Nucleus accumbens (tissue), 56 donors: ENCODE measurements around the gene B3GAT3.

Experiments
- DNase-seq, 56 donors: peaks; one replicate each; lab custom pipeline; 2025; lab: John Stamatoyannopoulos, UW

B3GAT3 gene

GRCh38 chr11:62605902-62606301 lies 15.9 kb downstream of the B3GAT3 start:
- DNase-seq, result no peak

DNA sequence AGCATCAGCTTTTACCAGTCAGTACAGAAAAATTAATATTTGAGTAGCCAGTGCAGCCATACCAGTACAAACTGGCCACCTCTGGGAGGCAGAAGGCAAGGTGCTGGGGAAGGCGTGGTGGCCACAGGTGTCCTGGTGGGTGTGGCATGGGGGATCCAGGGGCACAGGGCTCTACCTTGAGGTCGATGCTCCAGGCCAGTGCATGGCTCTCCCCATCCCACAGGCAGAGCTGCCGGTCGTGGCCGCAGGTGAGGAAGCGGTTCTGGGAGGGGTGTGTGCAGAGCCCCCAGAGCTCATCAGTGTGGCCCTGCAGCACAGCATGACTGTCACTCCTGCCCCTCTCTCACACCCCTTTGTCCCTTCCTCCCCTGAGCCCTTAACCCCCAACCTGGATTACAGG lies 16.3 kb downstream of the B3GAT3 start:
- DNase-seq, result no peak

DNA sequence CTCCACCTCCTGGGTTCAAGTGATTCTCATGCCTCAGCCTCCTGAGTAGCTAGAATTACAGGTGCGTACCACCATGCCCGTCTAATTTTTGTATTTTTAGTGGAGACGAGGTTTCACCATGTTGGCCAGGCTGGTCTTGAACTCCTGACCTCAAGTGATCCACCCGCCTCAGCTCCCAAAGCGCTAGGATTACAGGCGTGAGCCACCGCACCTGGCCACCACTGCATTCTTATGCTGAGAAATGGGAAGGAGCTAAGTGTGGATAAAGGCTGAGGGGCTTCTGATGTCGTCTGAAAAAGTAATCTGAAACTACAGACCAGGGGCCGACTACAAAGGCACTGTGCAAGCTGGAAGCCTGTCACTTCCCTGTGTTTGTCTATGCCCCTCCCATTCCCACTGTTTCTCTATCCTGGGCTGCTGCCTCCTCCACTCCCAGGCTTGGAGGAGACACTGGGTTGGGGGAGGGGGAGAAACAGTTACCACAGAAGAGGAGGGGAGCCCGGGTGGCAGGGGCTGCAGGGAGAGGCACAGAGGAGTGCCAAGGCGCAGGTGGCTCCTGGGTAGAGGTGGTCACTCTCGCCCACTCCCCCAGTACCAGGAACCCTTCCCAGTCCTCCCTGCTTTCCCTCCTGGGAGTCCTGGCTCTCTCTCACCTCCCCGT lies 17.2 kb downstream of the B3GAT3 start:
- DNase-seq, result peak in 3 of 56 donors; percentile 2 to 23 (median 7)

DNA sequence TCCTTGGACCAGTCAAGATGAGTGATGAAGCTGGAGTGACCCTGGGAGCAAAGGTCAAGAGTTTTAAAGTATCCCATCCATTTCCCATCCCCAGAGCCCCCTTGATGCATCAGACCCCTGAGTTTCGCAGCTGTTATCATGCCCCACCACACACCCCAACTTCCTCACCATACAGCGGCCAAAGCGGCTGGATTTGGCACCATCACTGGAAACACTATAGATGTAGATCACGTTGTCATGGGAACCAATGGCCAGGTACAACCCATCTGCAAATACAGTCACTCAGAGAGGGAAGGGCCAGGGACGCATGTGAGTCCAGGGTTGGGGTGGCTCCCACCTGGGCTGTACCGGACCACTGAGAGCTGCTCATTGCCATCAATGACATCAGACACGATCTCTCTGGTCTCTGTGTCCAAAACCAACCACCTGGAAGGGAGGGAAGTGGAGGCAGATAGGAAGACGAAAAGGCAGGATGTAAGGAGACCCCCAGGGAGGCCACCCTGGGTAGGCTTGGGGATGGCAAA lies 17.9 kb downstream of the B3GAT3 start:
- DNase-seq, result no peak

DNA sequence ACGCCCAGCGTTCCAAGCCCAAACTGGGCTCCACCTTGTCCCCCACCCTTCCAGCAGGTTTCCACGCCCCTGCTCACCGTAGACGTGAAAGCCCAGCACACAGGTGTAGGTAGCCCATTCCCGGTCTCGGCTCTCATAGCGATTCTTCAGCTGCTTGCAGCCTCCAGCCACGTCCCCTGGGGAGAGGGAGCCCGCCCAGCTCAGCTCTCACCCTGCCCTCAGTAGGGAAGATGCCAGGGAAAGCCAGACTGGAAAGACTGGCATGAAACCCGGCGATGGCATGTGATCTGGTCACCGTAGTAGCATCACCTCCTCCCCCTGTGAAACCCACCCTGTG lies 18.7 kb downstream of the B3GAT3 start:
- DNase-seq, result no peak

DNA sequence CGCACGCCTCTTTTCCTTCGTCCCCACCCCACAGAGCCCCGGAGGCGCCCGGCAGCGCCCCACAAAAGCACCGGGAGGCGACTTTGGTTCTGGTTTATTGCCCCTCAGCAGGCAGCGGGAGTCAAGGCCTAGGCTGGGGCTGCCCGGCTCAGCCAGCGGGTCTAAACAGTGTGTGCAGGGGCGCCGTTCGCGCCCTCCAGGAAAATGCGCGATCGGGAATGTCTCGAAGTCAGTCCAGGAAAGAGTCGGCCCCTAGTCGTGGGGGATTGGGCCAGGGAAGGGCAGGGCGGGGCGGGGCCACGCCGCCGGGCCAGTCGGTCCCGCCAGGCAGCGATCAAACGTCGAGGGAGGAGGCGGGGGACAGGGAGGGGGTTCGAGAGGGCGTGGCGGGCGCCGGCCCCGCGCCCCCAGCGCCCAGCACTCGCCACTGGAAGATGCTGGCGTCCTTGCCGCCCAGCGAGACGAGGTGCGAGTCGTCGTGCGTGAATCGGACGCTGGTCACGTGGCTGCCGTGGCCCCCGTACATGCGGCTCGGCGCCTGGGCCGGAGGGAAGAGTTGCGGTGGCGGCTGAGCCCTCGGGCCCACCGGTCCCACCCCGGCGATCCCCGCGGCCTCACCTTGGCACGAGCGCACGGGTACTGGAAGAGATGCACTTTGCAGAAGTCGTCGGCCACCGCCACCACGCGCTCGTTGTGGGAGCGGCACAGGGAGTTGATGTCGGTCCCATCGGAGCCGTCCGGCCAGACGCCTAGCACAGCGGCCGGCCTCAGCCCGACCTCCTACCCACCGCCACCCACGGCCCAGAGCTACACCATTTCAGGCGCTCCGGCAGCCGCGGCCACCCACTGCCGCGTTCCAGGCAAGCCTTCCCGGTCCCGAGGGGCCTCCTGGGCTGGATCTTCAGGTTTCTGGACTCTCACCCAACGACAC lies 19.4 kb downstream of the B3GAT3 start:
- peak in 50 of 56 donors; percentile 14 to 88 (median 75) for DNase-seq

GRCh38 chr11:62601372-62602140 lies 20.2 kb downstream of the B3GAT3 start, which contains the start of gene MTA2:
MTA2 (minus strand) TSS chr11:62601865; CDS start chr11:62601450, 415 bp downstream.
- peak; percentile 78 to 98 (median 96) for DNase-seq

- DNase-seq, result peak in 7 of 56 donors; percentile 34 to 62 (median 49)
Measured at GRCh38 chr11:62601122-62601371, 20.7 kb downstream of the B3GAT3 start.

- DNase-seq, result no peak
Measured at GRCh38 chr11:62600367-62601121, 21.2 kb downstream of the B3GAT3 start.

DNA sequence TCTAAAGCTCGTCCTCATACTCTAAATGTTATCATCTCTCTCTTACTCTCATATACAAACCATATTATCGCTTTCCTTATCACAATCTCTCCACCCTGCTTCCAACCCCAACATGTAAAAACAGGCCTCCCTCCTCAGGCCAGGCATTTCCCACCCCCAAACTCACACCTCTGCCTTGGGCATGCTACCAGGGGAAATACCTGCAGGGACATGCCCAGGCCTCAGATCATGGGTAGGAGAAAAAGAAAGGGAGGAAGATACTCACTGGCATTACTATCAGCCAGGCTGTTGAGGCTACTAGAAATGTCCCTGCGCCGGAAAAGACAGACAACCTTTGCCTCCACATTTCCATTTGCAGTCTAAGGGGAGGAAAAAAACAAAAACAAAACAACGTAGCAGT lies 21.9 kb downstream of the B3GAT3 start:
- DNase-seq, result no peak

GRCh38 chr11:62599069-62599696 lies 22.6 kb downstream of the B3GAT3 start:
- peak in 54 of 56 donors; percentile 31 to 94 (median 84) for DNase-seq

- no peak for DNase-seq
Measured at GRCh38 chr11:62595124-62595523, 26.7 kb downstream of the B3GAT3 start.

- peak in 47 of 56 donors; percentile 15 to 82 (median 44) for DNase-seq
Measured at GRCh38 chr11:62593434-62594044, 28.2 kb downstream of the B3GAT3 start.

DNA sequence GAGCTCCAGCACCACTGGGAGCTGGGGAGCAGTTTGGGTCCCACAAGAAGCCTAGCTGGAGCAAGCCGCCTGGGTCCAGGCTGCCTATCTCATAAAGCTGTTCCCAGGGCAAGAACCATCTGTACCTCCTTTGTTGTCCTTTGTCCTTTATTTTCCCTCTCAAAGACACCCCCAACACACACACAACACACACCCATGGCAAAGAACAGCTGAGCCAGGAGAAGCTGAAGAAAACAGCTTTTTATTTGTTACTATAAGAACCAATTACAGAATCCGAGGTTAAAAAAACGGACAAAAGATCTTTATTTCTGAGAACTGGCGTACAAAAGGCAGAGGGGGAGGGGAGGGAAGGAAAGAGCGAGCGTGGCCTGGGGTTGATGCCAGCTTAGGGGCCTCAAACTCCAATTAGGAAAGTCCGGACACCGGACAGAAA lies 28.8 kb downstream of the B3GAT3 start:
- DNase-seq, result peak in 41 of 56 donors; percentile 15 to 74 (median 42)

GRCh38 chr11:62592146-62592815 lies 29.5 kb downstream of the B3GAT3 start:
- peak in 3 of 56 donors; percentile 42 to 73 (median 63) for DNase-seq

- DNase-seq, result peak; percentile 67 to 99 (median 96)
Measured at GRCh38 chr11:62591448-62592145, 30.2 kb downstream of the B3GAT3 start, which contains the start of gene TUT1. TUT1 (minus strand) TSS chr11:62591523; CDS start chr11:62591485, 38 bp downstream.

DNA sequence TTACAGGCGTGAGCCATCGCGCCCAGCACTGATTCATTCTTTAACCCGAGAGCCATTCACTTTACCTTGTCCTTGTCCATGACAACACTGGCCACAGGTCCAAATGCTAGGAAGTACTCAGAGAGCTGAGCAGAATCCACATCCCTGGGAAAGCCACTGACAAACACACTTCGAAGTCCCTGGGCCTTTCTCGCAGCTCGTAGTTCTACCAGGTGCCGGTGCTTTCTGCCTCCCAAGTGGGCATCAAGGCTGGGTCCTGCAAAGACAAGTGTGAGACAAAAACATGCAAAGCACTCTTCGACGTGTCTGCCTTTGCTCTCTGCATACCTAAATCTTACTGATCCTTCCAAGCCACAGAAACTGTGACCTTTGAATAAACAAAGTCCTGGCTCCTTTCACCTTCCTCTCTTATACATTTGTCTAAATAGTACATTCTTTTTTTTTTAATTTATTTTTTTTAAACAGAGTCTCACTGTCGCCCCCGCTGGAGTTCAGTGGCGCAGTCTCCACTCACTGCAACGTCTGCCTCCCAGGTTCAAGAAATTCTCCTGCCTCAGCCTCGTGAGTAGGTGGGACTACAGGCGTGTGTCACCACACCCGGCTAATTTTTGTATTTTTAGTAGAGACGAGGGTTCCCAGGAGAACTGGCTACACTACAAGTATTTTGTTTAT lies 32.7 kb downstream of the B3GAT3 start:
- DNase-seq, result peak in 16 of 56 donors; percentile 4 to 53 (median 14)
